ENCODE results near the gene FAM13A. TPM values are rescaled to one million over a fixed set of nuclear protein-coding genes. Genes with fewer than 3 reads are reported as not detected.

FAM13A gene
- total RNA-seq, 4 donors from 2014 or later = 17.7 to 80.3 (median 46.2) TPM

GRCh38 chr4:88981993-88982392 is 75.0 kb downstream of the FAM13A start:
- Histone ChIP-seq H3K4me1 (no peaks in the 10 kb centered on the region), H3K9me3 (no peaks in the 10 kb centered on the region), H3K27me3 (no peaks in the 10 kb centered on the region), H3K27ac (no peak overlapping the region), H3K36me3 (no peaks in the 10 kb centered on the region), H3K4me3 (no peak overlapping the region)
- TF ChIP-seq, protein P1, sequence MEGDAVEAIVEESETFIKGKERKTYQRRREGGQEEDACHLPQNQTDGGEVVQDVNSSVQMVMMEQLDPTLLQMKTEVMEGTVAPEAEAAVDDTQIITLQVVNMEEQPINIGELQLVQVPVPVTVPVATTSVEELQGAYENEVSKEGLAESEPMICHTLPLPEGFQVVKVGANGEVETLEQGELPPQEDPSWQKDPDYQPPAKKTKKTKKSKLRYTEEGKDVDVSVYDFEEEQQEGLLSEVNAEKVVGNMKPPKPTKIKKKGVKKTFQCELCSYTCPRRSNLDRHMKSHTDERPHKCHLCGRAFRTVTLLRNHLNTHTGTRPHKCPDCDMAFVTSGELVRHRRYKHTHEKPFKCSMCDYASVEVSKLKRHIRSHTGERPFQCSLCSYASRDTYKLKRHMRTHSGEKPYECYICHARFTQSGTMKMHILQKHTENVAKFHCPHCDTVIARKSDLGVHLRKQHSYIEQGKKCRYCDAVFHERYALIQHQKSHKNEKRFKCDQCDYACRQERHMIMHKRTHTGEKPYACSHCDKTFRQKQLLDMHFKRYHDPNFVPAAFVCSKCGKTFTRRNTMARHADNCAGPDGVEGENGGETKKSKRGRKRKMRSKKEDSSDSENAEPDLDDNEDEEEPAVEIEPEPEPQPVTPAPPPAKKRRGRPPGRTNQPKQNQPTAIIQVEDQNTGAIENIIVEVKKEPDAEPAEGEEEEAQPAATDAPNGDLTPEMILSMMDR (IDR thresholded peaks at IDR 0.05) = no peak
- TF ChIP-seq POLR2A (IDR thresholded peaks at IDR 0.05) = no peak
- intact Hi-C loops (cut with DNase I; ENCODE audit: low total_unique reads) = no loop called here
- DNase-seq = no peak

DNA sequence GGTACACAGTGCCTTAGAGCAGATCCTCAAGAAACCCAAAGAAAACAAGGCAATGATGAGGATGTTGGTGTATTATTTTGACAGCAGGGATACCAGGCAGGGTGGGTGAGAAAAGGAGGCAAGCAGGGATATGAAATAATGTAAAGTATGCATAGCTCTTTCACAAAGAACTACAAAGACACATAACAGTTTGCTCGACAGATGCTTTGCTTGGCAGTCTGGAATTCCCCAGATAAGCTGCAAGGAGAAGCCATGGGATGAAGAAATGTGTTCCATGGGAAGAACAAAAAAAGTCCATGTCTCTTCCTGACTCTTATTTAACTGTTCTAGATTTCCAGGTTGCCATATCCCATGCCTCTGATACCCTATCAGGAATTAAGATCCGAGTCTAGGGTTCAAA is 75.4 kb downstream of the FAM13A start:
- intact Hi-C loops (cut with DNase I; ENCODE audit: low total_unique reads) = no loop called here
- Histone ChIP-seq H3K9me3 (no peaks in the 10 kb centered on the region), H3K4me3 (no peak overlapping the region), H3K27ac (no peak overlapping the region), H3K36me3 (no peaks in the 10 kb centered on the region), H3K4me1 (no peaks in the 10 kb centered on the region), H3K27me3 (no peaks in the 10 kb centered on the region)
- DNase-seq = no peak
- TF ChIP-seq, protein P1 (IDR thresholded peaks at IDR 0.05) = no peak
- TF ChIP-seq POLR2A (IDR thresholded peaks at IDR 0.05) = no peak

DNA sequence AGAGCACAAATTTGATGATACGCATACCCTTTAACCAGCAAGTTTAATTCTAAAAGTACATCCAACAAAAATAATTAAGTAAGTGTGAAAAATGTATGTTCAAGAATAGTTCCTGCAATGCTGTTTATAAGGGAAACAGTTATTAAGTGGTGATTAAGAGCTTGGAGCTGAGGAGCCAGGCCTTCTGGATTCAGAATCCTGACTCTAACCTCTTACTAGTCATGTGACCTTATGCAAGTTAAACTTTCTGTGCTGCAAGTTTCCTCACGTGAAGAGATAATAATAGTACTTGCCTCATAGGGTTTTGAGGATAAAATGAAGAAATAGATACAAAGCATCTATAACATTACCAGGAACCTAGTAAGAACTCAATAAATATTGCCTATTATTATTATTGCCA is 77.7 kb downstream of the FAM13A start:
- Histone ChIP-seq H3K4me1 (no peaks in the 10 kb centered on the region), H3K36me3 (no peaks in the 10 kb centered on the region), H3K27ac (no peak overlapping the region), H3K9me3 (no peaks in the 10 kb centered on the region), H3K27me3 (no peaks in the 10 kb centered on the region), H3K4me3 (no peak overlapping the region)
- intact Hi-C loops (cut with DNase I; ENCODE audit: low total_unique reads) = no loop called here
- TF ChIP-seq, protein P1 (IDR thresholded peaks at IDR 0.05) = no peak
- no peak for TF ChIP-seq POLR2A (IDR thresholded peaks at IDR 0.05)
- no peak for DNase-seq

- DNase-seq = no peak
- H3K9me3 ChIP-seq = no peaks in the 10 kb centered on the region
- intact Hi-C loops (cut with DNase I; ENCODE audit: low total_unique reads) = no loop called here
- H3K27me3 ChIP-seq = no peaks in the 10 kb centered on the region
- no peaks in the 10 kb centered on the region for H3K4me1 ChIP-seq
- H3K4me3 ChIP-seq = no peak overlapping the region
- TF ChIP-seq, protein P1 (IDR thresholded peaks at IDR 0.05) = no peak
- TF ChIP-seq POLR2A (IDR thresholded peaks at IDR 0.05) = no peak
- H3K36me3 ChIP-seq = no peaks in the 10 kb centered on the region
- no peak overlapping the region for H3K27ac ChIP-seq
Measured at GRCh38 chr4:88976775-88977035, 80.3 kb downstream of the FAM13A start.

DNA sequence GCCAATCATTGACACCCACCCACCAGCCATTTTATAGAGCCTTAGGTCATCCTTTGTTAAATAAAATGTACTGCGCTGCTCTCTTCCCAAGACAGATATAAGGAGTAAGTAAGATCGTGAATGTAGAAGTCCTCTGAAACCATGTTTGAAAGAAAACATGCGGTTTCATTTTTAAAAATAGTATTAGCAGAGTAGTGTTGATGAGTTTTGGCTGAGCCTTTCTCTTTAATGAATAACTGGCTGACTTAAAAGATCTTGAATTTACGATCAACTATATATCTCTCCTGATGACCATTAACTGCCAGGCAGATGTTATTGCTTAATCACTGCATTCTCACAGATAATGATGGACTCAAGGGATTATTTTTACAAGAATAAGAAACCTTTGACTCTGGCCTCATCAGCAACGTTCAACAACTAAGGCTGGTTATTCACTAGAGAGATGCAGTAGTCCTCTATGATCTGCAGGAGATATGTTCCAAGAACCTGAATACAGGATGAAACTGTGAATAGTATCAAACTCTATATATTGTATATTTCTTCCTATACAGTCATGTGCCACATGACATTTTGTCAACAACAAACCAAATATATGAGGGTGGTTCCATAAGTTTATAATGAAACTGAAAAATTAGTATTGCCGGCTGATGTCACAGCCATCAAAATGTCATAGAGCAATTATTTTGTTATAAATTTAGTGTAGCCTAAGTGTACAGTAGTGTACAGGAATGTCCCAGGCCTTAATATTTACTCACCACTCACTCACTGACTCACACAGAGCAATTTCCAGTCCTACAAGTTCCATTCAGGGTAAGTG is 80.8 kb downstream of the FAM13A start:
- Histone ChIP-seq H3K9me3 (no peaks in the 10 kb centered on the region), H3K27me3 (no peaks in the 10 kb centered on the region), H3K36me3 (no peaks in the 10 kb centered on the region), H3K27ac (peak overlapping the region; percentile 28 to 60), H3K4me3 (no peak overlapping the region), H3K4me1 (no peaks in the 10 kb centered on the region)
- DNase-seq = no peak
- TF ChIP-seq POLR2A (IDR thresholded peaks at IDR 0.05) = no peak
- TF ChIP-seq, protein P1 (IDR thresholded peaks at IDR 0.05) = no peak
- intact Hi-C loops (cut with DNase I; ENCODE audit: low total_unique reads) = no loop called here

Measured in uterus (tissue), 4 donors.